Omental fat pad (tissue), 4 donors: ENCODE results near the gene SCAI. TPM values are rescaled to one million over a fixed set of nuclear protein-coding genes. Genes with fewer than 3 reads are reported as not detected.

Experiments
- ATAC-seq: fragments of 150-250 bp; one replicate; pipeline ENCODE4 v1.9.1; 2016; ENCODE audit warnings: mild to moderate bottlenecking, moderate library complexity; ENCODE audit not compliant: low FRiP score
- DNase-seq: peaks from one replicate; pipeline ENCODE4 v3.0.0-alpha.2; 2019; ENCODE audit warnings: low spot score
- total RNA-seq, 4 donors: library from RNA; depleted of rRNA; stranded (reverse); fragments of >200 nt; gene quantifications; one replicate each; pipeline ENCODE4 v1.1.0, GENCODE V29; 2016
- TF ChIP-seq, protein P1 (sequence below), 3 donors: fragments of 450-650 bp; IDR thresholded peaks; one replicate each; pipeline ENCODE4 v1.5.1; 2016 to 2017; ENCODE audit warnings: antibody characterized with exemption in 3 of 3, mild to moderate bottlenecking in 3 of 3, moderate library complexity in 2 of 3

The SCAI gene
- total RNA-seq, 4 donors from 2014 or later: 4.0 to 9.1 (median 6.6) TPM

DNA sequence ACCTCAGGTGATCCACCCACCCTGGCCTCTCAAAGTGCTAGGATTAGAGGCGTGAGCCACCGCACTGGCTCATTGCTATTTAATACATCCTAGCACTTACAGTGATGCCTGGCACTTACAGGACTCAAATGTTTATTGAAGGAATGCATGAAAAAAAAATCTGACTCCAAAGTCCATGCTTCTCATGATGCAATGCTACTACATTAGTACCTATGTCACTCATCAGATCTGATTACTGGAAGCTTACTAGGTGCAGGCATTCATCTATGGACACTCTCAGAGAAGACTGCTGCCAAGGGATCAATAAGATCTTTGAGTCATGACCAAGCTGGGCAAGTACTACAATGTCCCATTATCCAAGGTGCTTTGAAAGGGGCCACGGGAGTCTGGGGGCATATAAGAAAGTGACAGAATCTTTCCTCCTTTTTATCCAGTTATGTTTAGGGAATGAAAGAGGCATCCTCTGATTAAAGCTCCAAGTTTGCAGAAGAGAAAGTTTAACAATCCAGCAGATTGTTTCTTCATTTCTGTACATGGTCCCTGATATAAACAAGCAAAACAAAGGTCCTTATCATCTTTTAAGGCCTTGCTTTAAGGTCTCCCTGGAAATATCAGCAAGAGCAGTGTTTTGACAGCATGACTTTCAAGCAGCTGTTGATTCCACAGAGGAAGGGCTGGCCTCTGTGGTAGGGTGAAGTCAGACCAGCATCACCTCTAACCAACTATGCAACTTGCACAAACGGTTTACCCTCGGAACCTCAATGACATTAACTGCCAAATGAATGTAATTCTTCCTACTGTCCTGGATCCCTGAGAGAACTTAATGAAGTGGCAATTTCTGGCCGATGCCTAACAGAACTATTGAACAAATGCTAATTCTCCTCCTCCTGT, 245.5 kb downstream of the SCAI start:
- no peak for ATAC-seq
- no peak for DNase-seq
- TF ChIP-seq, protein P1, sequence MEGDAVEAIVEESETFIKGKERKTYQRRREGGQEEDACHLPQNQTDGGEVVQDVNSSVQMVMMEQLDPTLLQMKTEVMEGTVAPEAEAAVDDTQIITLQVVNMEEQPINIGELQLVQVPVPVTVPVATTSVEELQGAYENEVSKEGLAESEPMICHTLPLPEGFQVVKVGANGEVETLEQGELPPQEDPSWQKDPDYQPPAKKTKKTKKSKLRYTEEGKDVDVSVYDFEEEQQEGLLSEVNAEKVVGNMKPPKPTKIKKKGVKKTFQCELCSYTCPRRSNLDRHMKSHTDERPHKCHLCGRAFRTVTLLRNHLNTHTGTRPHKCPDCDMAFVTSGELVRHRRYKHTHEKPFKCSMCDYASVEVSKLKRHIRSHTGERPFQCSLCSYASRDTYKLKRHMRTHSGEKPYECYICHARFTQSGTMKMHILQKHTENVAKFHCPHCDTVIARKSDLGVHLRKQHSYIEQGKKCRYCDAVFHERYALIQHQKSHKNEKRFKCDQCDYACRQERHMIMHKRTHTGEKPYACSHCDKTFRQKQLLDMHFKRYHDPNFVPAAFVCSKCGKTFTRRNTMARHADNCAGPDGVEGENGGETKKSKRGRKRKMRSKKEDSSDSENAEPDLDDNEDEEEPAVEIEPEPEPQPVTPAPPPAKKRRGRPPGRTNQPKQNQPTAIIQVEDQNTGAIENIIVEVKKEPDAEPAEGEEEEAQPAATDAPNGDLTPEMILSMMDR (IDR thresholded peaks at IDR 0.05): no peak

DNA sequence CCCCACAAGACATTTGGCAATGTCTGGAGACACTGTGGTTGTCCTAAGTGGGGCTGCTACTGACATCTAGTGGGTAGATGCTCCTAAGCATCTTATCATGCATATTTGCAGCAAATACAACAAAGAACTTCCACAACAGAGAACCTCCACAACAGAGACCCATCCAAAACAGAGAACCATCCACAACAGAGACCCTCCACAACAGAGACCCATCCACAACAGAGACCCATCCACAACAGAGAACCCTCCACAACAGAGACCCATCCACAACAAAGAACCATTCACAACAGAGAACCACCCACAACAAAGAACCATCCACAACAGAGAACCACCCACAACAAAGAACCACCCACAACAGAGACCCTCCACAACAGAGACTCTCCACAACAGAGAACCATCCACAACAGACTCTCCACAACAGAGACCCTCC, 248.6 kb downstream of the SCAI start:
- no peak for DNase-seq
- no peak for ATAC-seq
- TF ChIP-seq, protein P1 (IDR thresholded peaks at IDR 0.05): no peak

GRCh38 chr9:124894035-124894740, 249.1 kb downstream of the SCAI start:
- ATAC-seq: no peak
- DNase-seq: no peak
- TF ChIP-seq, protein P1 (IDR thresholded peaks at IDR 0.05): no peak

Other genes starting within 250 kb of the SCAI start
- gene GOLGA1, start 202.4 kb downstream of the SCAI start, total RNA-seq: 10 to 100 TPM; 13.3 to 31.5 (median 19.7) TPM
- 10 to 100 TPM; 32.6 to 43.2 (median 36.4) TPM for gene PPP6C, start 46.3 kb upstream of the SCAI start, total RNA-seq
- 10 to 100 TPM; 12.6 to 19.9 (median 13.4) TPM for gene RABEPK, start 57.0 kb upstream of the SCAI start, total RNA-seq
- gene HSPA5, start 97.8 kb upstream of the SCAI start, total RNA-seq: 100 to 1,000 TPM in 3 of 4 donors, 10 to 100 TPM in 1; 78.5 to 254 (median 168) TPM
- gene GAPVD1, start 118.3 kb upstream of the SCAI start, total RNA-seq: 100 to 1,000 TPM in 1 of 4 donors, 10 to 100 TPM in 3; 44.0 to 124 (median 67.9) TPM